Sigmoid colon (tissue), 4 donors: ENCODE data around the gene ZFC3H1.

Experiments
- POLR2A ChIP-seq, 2 donors: fragments of 450-650 bp; IDR thresholded peaks; one replicate each; pipeline ENCODE4 v1.6.1; 2016; ENCODE audit warnings: antibody characterized with exemption in 2 of 2, mild to moderate bottlenecking in 2 of 2, moderate library complexity in 2 of 2
- POLR2AphosphoS5 ChIP-seq, 4 donors: sonication (generic); formaldehyde crosslinking; IDR thresholded peaks; one replicate each; pipeline ENCODE4 v1.6.1; 2017; ENCODE audit warnings: antibody characterized with exemption in 4 of 4
- TF ChIP-seq, protein P1 (sequence below), 4 experiments: fragments of 450-650 bp in 3 of 4; fragments of 200-600 bp in 1 of 4; IDR thresholded peaks; one replicate each; pipeline ENCODE4 v1.5.1; 2016 to 2019; ENCODE audit warnings: antibody characterized with exemption in 4 of 4, mild to moderate bottlenecking in 3 of 4, moderate library complexity in 2 of 4

DNA sequence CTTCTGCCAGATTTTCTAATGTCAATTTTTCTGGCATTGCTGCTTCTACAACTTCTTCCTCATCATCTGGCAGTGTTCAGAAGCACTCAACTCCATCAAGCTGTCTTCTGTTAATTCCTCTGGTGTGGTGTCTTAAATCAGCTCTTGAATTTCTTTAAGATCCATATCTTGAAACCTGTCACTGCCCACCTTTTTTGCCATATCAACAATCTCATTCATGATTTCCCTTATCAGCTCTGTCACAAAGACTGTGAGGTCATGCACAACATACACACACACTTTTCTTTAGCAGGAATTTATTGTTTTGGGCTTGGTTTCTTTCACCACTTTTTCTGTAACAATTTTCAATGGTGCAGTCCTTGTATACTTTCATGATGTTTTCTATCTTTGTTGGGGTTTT lies 7.7 kb upstream of the ZFC3H1 start:
- TF ChIP-seq, protein P1, sequence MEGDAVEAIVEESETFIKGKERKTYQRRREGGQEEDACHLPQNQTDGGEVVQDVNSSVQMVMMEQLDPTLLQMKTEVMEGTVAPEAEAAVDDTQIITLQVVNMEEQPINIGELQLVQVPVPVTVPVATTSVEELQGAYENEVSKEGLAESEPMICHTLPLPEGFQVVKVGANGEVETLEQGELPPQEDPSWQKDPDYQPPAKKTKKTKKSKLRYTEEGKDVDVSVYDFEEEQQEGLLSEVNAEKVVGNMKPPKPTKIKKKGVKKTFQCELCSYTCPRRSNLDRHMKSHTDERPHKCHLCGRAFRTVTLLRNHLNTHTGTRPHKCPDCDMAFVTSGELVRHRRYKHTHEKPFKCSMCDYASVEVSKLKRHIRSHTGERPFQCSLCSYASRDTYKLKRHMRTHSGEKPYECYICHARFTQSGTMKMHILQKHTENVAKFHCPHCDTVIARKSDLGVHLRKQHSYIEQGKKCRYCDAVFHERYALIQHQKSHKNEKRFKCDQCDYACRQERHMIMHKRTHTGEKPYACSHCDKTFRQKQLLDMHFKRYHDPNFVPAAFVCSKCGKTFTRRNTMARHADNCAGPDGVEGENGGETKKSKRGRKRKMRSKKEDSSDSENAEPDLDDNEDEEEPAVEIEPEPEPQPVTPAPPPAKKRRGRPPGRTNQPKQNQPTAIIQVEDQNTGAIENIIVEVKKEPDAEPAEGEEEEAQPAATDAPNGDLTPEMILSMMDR (IDR thresholded peaks at IDR 0.05): no peak
- TF ChIP-seq POLR2A (IDR thresholded peaks at IDR 0.05) (no peak), POLR2AphosphoS5 (IDR thresholded peaks at IDR 0.05) (no peak)
